Activated CD4-positive, alpha-beta T cell treated with anti-CD3 and anti-CD28 coated beads, Interleukin-2, amount 10 ng/mL, durations not matched to agents 7 days and 5 days (primary cell): ENCODE measurements around the gene KCNH2. TPM values are rescaled to one million over a fixed set of nuclear protein-coding genes. Genes with fewer than 3 reads are reported as not detected.

Source experiments
- CTCF ChIA-PET: fragments of 350-600 bp; sonication (Branson Sonifier 250); formaldehyde crosslinking; loops from one replicate; lab custom pipeline; 2021; ENCODE audit warnings: antibody characterized with exemption; lab: Charles Lee
- POLR2A ChIA-PET: fragments of 350-600 bp; sonication (Branson Sonifier 250); formaldehyde crosslinking; loops from one replicate; lab custom pipeline; 2021; ENCODE audit warnings: antibody characterized with exemption; lab: Charles Lee
- DNase-seq: peaks from one replicate; pipeline ENCODE4 v3.0.0-alpha.2; 2020
- H3K27ac Mint-ChIP-seq: one replicate; pipeline ENCODE4 v1.8.0; 2021; ENCODE audit warnings: mild to moderate bottlenecking, moderate library complexity, mixed read lengths
- H3K27me3 Mint-ChIP-seq: one replicate; pipeline ENCODE4 v1.8.0; 2021; ENCODE audit warnings: mixed read lengths
- H3K36me3 Mint-ChIP-seq: one replicate; pipeline ENCODE4 v1.8.0; 2021; ENCODE audit warnings: low read depth, mixed read lengths
- H3K4me1 Mint-ChIP-seq: one replicate; pipeline ENCODE4 v1.8.0; 2021; ENCODE audit warnings: mixed read lengths
- H3K4me3 Mint-ChIP-seq: one replicate; pipeline ENCODE4 v1.8.0; 2021; ENCODE audit warnings: mild to moderate bottlenecking, moderate library complexity, mixed read lengths
- H3K9me3 Mint-ChIP-seq: one replicate; pipeline ENCODE4 v1.8.0; 2021; ENCODE audit warnings: mixed read lengths
- total RNA-seq, 2 experiments: library from RNA; stranded (reverse); gene quantifications; one replicate each; pipeline ENCODE4 v1.2.3, GENCODE V29; 2021

The KCNH2 gene
- total RNA-seq, 2 experiments from 2014 or later = 0.27 to 0.30 TPM

- Mint-ChIP-seq H3K4me3 (no peak overlapping the region), H3K27ac (no peak overlapping the region), H3K36me3 (no peaks in the 10 kb centered on the region), H3K9me3 (no peaks in the 10 kb centered on the region), H3K4me1 (peaks cover under 1% of the 10 kb centered on the region), H3K27me3 (peaks cover 56% of the 10 kb centered on the region)
- ChIA-PET POLR2A (no interaction called here), CTCF (no interaction called here)
- DNase-seq = no peak
Observed at GRCh38 chr7:150903606-150904005, 74.5 kb downstream of the KCNH2 start.

DNA sequence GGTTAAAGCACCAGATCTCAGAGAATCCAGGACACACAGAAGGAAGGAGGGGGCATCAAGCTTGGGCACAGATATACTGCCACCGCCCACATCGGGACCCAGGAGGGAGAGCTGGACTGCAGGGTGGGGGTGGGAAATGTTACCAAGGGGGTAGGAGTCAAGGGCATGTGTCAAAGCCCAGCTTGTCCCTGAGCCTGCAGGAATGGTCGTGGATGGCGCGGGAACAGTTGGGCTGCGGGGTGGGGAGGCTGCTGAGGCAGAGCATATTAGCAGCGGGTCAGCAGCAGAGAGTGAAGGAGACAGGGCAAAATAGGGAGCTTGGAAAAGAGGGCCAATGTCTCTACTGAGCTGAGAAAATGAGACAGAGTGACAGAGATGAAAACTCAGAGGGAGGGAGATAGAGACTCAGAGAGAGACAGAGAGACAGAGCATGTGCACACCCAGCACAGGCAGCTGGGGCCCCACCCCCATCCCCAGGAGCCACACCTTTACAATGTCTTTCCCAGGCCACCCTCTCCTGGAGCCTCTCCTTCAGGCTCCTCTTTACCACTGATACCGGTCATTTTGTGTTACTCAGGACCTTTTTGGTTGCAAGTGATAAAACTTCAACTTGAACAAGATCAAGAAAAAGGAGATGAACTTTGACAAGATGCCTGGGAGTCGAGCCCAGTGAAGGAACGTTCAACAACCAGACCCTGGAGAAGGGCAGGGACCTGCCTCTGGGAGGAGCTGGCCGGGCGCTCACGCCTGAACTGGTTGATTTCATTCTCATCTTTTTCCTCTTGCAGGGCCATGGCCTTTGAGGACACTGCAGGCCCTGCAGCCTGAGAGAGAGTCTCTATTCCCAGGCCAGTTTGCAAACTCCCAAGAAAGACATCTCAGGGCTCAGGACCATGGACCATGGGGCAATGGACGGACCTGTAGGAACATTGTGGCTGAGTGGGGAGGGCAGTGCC, 75.8 kb downstream of the KCNH2 start:
- ChIA-PET CTCF (interaction anchor here (0.6 to 2.0 kb wide), 5 partner anchors 9 to 402 kb away, joined by 3 to 5 read pairs (median 4); no protein-coding TSS in a partner anchor), POLR2A (no interaction called here)
- Mint-ChIP-seq H3K27me3 (peaks cover 64% of the 10 kb centered on the region), H3K4me3 (no peak overlapping the region), H3K9me3 (no peaks in the 10 kb centered on the region), H3K27ac (no peak overlapping the region), H3K36me3 (no peaks in the 10 kb centered on the region), H3K4me1 (peaks cover 4% of the 10 kb centered on the region)
- DNase-seq = no peak

- H3K36me3 Mint-ChIP-seq = no peaks in the 10 kb centered on the region
- POLR2A ChIA-PET = no interaction called here
- H3K4me3 Mint-ChIP-seq = no peak overlapping the region
- DNase-seq = no peak
- H3K27ac Mint-ChIP-seq = no peak overlapping the region
- CTCF ChIA-PET = interaction anchor here (0.8 to 2.0 kb wide), 5 partner anchors 8 to 403 kb away, joined by 3 to 5 read pairs (median 4); no protein-coding TSS in a partner anchor
- no peaks in the 10 kb centered on the region for H3K9me3 Mint-ChIP-seq
- peaks cover 4% of the 10 kb centered on the region for H3K4me1 Mint-ChIP-seq
- H3K27me3 Mint-ChIP-seq = peaks cover 59% of the 10 kb centered on the region
Observed at GRCh38 chr7:150901160-150902035, 76.7 kb downstream of the KCNH2 start.

GRCh38 chr7:150900675-150901074, 77.4 kb downstream of the KCNH2 start:
- DNase-seq = no peak
- no peaks in the 10 kb centered on the region for H3K36me3 Mint-ChIP-seq
- no peak overlapping the region for H3K27ac Mint-ChIP-seq
- POLR2A ChIA-PET = no interaction called here
- H3K4me1 Mint-ChIP-seq = peaks cover 4% of the 10 kb centered on the region
- H3K4me3 Mint-ChIP-seq = no peak overlapping the region
- peaks cover 53% of the 10 kb centered on the region for H3K27me3 Mint-ChIP-seq
- no peaks in the 10 kb centered on the region for H3K9me3 Mint-ChIP-seq
- CTCF ChIA-PET = interaction anchor here (0.8 to 2.0 kb wide), 2 partner anchors 84 to 118 kb away, joined by 3 to 5 read pairs; no protein-coding TSS in a partner anchor

- H3K36me3 Mint-ChIP-seq = no peaks in the 10 kb centered on the region
- peaks cover 3% of the 10 kb centered on the region for H3K9me3 Mint-ChIP-seq
- H3K4me3 Mint-ChIP-seq = no peak overlapping the region
- peaks cover 39% of the 10 kb centered on the region for H3K27me3 Mint-ChIP-seq
- peaks cover 4% of the 10 kb centered on the region for H3K4me1 Mint-ChIP-seq
- ChIA-PET CTCF (interaction anchor here (0.6 to 1.9 kb wide), 18 partner anchors 8 to 371 kb away, joined by 3 to 9 read pairs (median 4); no protein-coding TSS in a partner anchor), POLR2A (no interaction called here)
- H3K27ac Mint-ChIP-seq = no peak overlapping the region
- peak; percentile 80 for DNase-seq
Observed at GRCh38 chr7:150898475-150899011, 79.6 kb downstream of the KCNH2 start.

DNA sequence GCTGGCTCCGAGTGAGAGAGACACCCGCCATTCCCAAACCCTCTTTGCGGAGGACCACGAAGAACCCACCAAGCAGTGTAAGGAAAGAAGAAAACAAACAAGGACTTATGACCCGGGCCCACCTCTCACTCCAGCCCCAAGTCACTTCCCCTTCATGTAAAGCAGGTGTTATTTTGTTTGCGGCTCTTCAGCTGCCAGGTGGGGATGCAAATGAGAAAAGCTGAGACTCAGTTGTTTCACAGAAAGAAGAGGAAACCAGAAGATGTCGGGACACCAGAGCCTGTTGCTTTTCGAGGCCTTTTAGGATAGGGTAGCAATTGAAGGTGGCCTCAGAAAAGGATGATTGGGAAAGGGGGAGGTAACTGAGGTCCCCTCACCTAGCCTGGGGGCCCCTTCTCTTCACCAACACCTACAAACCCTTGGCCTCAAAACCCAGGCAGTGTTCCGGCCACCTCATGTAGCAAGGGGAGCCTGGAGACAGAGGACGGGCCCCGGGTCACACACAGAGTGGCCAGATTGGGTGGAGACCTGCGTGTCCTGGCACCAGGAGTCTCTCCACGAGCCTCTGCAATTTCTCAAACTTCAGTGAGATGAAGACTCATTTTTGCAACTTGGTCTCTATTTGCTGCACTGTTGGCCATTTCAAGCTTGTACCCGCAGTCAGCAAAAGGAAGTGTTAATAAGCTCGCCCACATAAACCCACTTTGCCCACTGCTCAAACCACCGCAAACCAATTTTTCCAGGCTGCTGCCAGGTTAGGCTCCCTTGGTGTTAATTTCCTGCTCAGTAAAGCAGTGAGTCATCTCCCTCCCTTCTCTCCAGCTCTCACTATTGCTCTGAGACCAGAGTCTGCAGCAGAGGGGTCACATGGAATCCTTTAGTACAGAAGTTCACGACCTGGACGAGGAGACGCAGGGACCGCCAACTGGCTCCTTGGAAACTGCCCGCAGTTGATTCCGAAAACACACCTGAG, 80.3 kb downstream of the KCNH2 start:
- Mint-ChIP-seq H3K4me3 (no peak overlapping the region), H3K27ac (peak overlapping the region; percentile 21), H3K27me3 (peaks cover 39% of the 10 kb centered on the region), H3K9me3 (peaks cover 4% of the 10 kb centered on the region), H3K36me3 (no peaks in the 10 kb centered on the region), H3K4me1 (peaks cover 4% of the 10 kb centered on the region)
- ChIA-PET POLR2A (no interaction called here), CTCF (interaction anchor here (0.6 to 1.9 kb wide), 18 partner anchors 9 to 371 kb away, joined by 3 to 9 read pairs (median 4); no protein-coding TSS in a partner anchor)
- no peak for DNase-seq

GRCh38 chr7:150896562-150897209, 81.4 kb downstream of the KCNH2 start:
- H3K36me3 Mint-ChIP-seq = no peaks in the 10 kb centered on the region
- CTCF ChIA-PET = interaction anchor here (0.8 to 1.2 kb wide), 2 partner anchors 12 to 122 kb away, joined by 3 read pairs; no protein-coding TSS in a partner anchor
- no peak for DNase-seq
- peaks cover 4% of the 10 kb centered on the region for H3K4me1 Mint-ChIP-seq
- H3K27me3 Mint-ChIP-seq = peaks cover 30% of the 10 kb centered on the region
- no peak overlapping the region for H3K27ac Mint-ChIP-seq
- POLR2A ChIA-PET = no interaction called here
- no peak overlapping the region for H3K4me3 Mint-ChIP-seq
- H3K9me3 Mint-ChIP-seq = peaks cover 4% of the 10 kb centered on the region

DNA sequence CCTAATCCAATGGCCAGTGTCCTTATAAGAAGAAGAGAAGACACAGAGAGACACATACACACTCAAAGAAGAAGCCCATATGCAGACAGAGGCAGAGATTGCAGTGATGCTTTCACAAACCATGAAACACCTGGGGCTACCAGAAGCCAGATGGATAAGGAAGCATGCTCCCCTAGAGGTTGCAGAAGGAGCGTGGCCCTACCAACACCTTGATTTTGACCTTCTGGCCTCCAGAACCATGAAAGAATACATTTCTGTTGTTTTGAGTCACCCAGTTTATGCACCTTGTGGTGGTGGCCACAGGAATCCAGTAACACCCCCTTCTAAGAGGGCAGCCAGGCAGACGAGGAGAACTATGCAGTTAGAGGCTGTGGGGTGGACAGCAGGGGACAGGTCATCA, 82.3 kb downstream of the KCNH2 start:
- CTCF ChIA-PET = interaction anchor here (1.2 kb wide), 1 partner anchor 13 kb away, joined by 3 read pairs; no protein-coding TSS in a partner anchor
- H3K9me3 Mint-ChIP-seq = peaks cover 4% of the 10 kb centered on the region
- no peak for DNase-seq
- POLR2A ChIA-PET = no interaction called here
- H3K27me3 Mint-ChIP-seq = peaks cover 27% of the 10 kb centered on the region
- H3K36me3 Mint-ChIP-seq = no peaks in the 10 kb centered on the region
- H3K27ac Mint-ChIP-seq = no peak overlapping the region
- H3K4me1 Mint-ChIP-seq = peaks cover 4% of the 10 kb centered on the region
- H3K4me3 Mint-ChIP-seq = no peak overlapping the region

Other genes with a start within 250 kb of the KCNH2 start
- 100 to 1,000 TPM; 111 to 149 TPM for gene GIMAP5, start 240.9 kb downstream of the KCNH2 start, total RNA-seq
- not detected for gene TMEM176B, start 178.0 kb downstream of the KCNH2 start, total RNA-seq
- not detected for gene TMEM176A, start 177.6 kb downstream of the KCNH2 start, total RNA-seq
- not detected for gene AOC1, start 125.8 kb downstream of the KCNH2 start, total RNA-seq
- gene NOS3, start 12.7 kb upstream of the KCNH2 start, total RNA-seq = 10 to 100 TPM; 21.6 to 22.3 TPM
- 10 to 100 TPM; 12.1 to 12.3 TPM for gene ATG9B, start 46.2 kb upstream of the KCNH2 start, total RNA-seq
- 10 to 100 TPM; 57.5 to 67.8 TPM for gene ABCB8, start 50.1 kb upstream of the KCNH2 start, total RNA-seq
- gene ASIC3, start 70.2 kb upstream of the KCNH2 start, total RNA-seq = 1 to 10 TPM; 6.0 to 8.3 TPM
- gene CDK5, start 79.6 kb upstream of the KCNH2 start, total RNA-seq = 10 to 100 TPM; 26.0 to 26.9 TPM
- 100 to 1,000 TPM; 106 to 114 TPM for gene SLC4A2, start 81.3 kb upstream of the KCNH2 start, total RNA-seq
- 10 to 100 TPM; 76.4 to 85.9 TPM for gene FASTK, start 102.5 kb upstream of the KCNH2 start, total RNA-seq
- 10 to 100 TPM; 73.7 to 77.1 TPM for gene TMUB1, start 105.2 kb upstream of the KCNH2 start, total RNA-seq
- gene AGAP3, start 108.2 kb upstream of the KCNH2 start, total RNA-seq = 10 to 100 TPM; 18.1 to 19.7 TPM
- not detected for gene GBX1, start 189.4 kb upstream of the KCNH2 start, total RNA-seq
- not detected for gene ASB10, start 208.9 kb upstream of the KCNH2 start, total RNA-seq
- not detected for gene H2BK1, start 232.2 kb upstream of the KCNH2 start, total RNA-seq
- gene ABCF2, start 248.9 kb upstream of the KCNH2 start, total RNA-seq = 10 to 100 TPM; 31.7 to 34.3 TPM